GM23248 (cell line): ENCODE results near the gene ZNF507.

ENCODE experiments used
- EZH2 ChIP-seq: fragments of 200-600 bp; sonication (generic); IDR thresholded peaks from 2 replicates; pipeline ENCODE4 v1.6.1; 2018; ENCODE audit warnings: antibody characterized with exemption, mild to moderate bottlenecking; ENCODE audit not compliant: insufficient read depth, poor library complexity, severe bottlenecking
- EZH2phosphoT487 ChIP-seq: fragments of 200-600 bp; sonication (generic); IDR thresholded peaks from 2 replicates; pipeline ENCODE4 v1.6.1; 2018; ENCODE audit warnings: antibody characterized with exemption, moderate library complexity, mild to moderate bottlenecking, low read depth; ENCODE audit not compliant: insufficient read depth

- TF ChIP-seq EZH2phosphoT487, result no peak
- TF ChIP-seq EZH2, result no peak
Measured at GRCh38 chr19:32337084-32337808, 8.2 kb upstream of the ZNF507 start.
